ENCODE data around the gene RPH3AL. TPM values are rescaled to one million over a fixed set of nuclear protein-coding genes. Genes with fewer than 3 reads are reported as not detected.

RPH3AL gene
- total and polyA plus RNA-seq, 2 of the 8 experiments (the other 6 are each of a cell fraction or from before 2014, with no cell fraction given): 5.6 to 5.8 TPM

DNA sequence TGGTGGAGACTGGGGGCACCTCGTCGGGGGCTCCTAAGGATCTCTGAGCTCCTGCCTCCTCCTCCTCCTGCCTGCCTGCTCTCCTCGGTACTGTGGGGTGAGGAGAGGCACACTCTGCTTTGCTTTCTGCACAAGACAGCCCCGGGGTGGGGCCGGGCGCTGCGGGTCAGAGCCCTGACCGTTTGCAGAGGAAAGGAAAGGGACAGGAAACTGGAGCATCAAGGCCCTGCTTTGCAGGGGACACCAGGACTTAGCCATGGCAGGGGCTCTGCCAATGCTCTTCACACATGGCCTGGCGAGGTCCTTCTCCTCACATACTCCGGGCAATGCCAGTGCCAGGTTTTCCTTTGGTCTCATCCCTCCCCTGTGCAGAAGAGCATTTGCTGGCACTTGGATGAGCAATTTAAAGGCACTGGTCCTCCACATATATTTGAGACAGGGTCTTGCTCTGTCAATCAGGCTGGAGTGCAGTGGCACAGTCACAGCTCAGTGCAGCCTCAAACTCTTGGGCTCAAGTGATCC lies 147.4 kb downstream of the RPH3AL start (continued):
- TF ChIP-seq, protein P1, sequence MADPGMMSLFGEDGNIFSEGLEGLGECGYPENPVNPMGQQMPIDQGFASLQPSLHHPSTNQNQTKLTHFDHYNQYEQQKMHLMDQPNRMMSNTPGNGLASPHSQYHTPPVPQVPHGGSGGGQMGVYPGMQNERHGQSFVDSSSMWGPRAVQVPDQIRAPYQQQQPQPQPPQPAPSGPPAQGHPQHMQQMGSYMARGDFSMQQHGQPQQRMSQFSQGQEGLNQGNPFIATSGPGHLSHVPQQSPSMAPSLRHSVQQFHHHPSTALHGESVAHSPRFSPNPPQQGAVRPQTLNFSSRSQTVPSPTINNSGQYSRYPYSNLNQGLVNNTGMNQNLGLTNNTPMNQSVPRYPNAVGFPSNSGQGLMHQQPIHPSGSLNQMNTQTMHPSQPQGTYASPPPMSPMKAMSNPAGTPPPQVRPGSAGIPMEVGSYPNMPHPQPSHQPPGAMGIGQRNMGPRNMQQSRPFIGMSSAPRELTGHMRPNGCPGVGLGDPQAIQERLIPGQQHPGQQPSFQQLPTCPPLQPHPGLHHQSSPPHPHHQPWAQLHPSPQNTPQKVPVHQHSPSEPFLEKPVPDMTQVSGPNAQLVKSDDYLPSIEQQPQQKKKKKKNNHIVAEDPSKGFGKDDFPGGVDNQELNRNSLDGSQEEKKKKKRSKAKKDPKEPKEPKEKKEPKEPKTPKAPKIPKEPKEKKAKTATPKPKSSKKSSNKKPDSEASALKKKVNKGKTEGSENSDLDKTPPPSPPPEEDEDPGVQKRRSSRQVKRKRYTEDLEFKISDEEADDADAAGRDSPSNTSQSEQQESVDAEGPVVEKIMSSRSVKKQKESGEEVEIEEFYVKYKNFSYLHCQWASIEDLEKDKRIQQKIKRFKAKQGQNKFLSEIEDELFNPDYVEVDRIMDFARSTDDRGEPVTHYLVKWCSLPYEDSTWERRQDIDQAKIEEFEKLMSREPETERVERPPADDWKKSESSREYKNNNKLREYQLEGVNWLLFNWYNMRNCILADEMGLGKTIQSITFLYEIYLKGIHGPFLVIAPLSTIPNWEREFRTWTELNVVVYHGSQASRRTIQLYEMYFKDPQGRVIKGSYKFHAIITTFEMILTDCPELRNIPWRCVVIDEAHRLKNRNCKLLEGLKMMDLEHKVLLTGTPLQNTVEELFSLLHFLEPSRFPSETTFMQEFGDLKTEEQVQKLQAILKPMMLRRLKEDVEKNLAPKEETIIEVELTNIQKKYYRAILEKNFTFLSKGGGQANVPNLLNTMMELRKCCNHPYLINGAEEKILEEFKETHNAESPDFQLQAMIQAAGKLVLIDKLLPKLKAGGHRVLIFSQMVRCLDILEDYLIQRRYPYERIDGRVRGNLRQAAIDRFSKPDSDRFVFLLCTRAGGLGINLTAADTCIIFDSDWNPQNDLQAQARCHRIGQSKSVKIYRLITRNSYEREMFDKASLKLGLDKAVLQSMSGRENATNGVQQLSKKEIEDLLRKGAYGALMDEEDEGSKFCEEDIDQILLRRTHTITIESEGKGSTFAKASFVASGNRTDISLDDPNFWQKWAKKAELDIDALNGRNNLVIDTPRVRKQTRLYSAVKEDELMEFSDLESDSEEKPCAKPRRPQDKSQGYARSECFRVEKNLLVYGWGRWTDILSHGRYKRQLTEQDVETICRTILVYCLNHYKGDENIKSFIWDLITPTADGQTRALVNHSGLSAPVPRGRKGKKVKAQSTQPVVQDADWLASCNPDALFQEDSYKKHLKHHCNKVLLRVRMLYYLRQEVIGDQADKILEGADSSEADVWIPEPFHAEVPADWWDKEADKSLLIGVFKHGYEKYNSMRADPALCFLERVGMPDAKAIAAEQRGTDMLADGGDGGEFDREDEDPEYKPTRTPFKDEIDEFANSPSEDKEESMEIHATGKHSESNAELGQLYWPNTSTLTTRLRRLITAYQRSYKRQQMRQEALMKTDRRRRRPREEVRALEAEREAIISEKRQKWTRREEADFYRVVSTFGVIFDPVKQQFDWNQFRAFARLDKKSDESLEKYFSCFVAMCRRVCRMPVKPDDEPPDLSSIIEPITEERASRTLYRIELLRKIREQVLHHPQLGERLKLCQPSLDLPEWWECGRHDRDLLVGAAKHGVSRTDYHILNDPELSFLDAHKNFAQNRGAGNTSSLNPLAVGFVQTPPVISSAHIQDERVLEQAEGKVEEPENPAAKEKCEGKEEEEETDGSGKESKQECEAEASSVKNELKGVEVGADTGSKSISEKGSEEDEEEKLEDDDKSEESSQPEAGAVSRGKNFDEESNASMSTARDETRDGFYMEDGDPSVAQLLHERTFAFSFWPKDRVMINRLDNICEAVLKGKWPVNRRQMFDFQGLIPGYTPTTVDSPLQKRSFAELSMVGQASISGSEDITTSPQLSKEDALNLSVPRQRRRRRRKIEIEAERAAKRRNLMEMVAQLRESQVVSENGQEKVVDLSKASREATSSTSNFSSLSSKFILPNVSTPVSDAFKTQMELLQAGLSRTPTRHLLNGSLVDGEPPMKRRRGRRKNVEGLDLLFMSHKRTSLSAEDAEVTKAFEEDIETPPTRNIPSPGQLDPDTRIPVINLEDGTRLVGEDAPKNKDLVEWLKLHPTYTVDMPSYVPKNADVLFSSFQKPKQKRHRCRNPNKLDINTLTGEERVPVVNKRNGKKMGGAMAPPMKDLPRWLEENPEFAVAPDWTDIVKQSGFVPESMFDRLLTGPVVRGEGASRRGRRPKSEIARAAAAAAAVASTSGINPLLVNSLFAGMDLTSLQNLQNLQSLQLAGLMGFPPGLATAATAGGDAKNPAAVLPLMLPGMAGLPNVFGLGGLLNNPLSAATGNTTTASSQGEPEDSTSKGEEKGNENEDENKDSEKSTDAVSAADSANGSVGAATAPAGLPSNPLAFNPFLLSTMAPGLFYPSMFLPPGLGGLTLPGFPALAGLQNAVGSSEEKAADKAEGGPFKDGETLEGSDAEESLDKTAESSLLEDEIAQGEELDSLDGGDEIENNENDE (IDR thresholded peaks at IDR 0.05; ENCODE audit: insufficient replicate concordance, low read length): no peak
- TF ChIP-seq JUND (IDR thresholded peaks at IDR 0.05; ENCODE audit: low read length): no peak
- no peak for TF ChIP-seq RNF2 (IDR thresholded peaks at IDR 0.05; ENCODE audit: borderline replicate concordance, low read depth, low read length, missing control alignments, poor library complexity, severe bottlenecking)
- TF ChIP-seq TCF12 (IDR thresholded peaks at IDR 0.05; ENCODE audit: low read depth, low read length): no peak

Data from H1 (cell line).